MM.1S (cell line): Measurements from ENCODE around the gene STIM1.

Experiments used
- DNase-seq: peaks from one replicate; pipeline ENCODE4 v3.0.0-alpha.2; 2015
- H2AFZ ChIP-seq: fragments of 300-600 bp; sonication (generic); 2 replicates; pipeline ENCODE4 v1.6.0; 2016; ENCODE audit warnings: antibody characterized with exemption, low read length
- H3F3A ChIP-seq: fragments of 300-600 bp; sonication (generic); 2 replicates; pipeline ENCODE4 v1.6.1; 2016; ENCODE audit warnings: mild to moderate bottlenecking, antibody characterized with exemption, low read length, moderate library complexity, mixed read lengths; ENCODE audit not compliant: insufficient read depth
- H3K27ac ChIP-seq: fragments of 300-600 bp; sonication (generic); 2 replicates; pipeline ENCODE4 v1.5.1; 2016; ENCODE audit warnings: mild to moderate bottlenecking, low read length
- H3K27me3 ChIP-seq: fragments of 300-600 bp; sonication (generic); replicated peaks from 2 replicates; pipeline ENCODE4 v1.6.0; 2016; ENCODE audit warnings: low read length; ENCODE audit not compliant: insufficient read depth
- H3K36me3 ChIP-seq: fragments of 300-600 bp; sonication (generic); replicated peaks from 2 replicates; pipeline ENCODE4 v1.6.1; 2016; ENCODE audit warnings: mild to moderate bottlenecking, low read length, mixed read lengths; ENCODE audit not compliant: insufficient read depth
- H3K4me1 ChIP-seq: fragments of 300-600 bp; sonication (generic); 2 replicates; pipeline ENCODE4 v1.6.1; 2016; ENCODE audit warnings: low read length, mixed read lengths
- H3K4me2 ChIP-seq: fragments of 300-600 bp; sonication (generic); 2 replicates; pipeline ENCODE4 v1.6.0; 2016; ENCODE audit warnings: low read depth, low read length
- H3K4me3 ChIP-seq: fragments of 300-600 bp; sonication (generic); 2 replicates; pipeline ENCODE4 v1.5.1; 2016; ENCODE audit warnings: low read length, mixed read lengths
- H3K79me2 ChIP-seq: fragments of 300-600 bp; sonication (generic); 2 replicates; pipeline ENCODE4 v1.6.1; 2016; ENCODE audit warnings: mixed run types, low read length, mixed read lengths
- H3K9ac ChIP-seq: fragments of 300-600 bp; sonication (generic); 2 replicates; pipeline ENCODE4 v1.6.1; 2016; ENCODE audit warnings: low read length, mixed read lengths
- H3K9me2 ChIP-seq: fragments of 300-600 bp; sonication (generic); replicated peaks from 2 replicates; pipeline ENCODE4 v1.6.1; 2016; ENCODE audit warnings: mild to moderate bottlenecking, low read length, mixed read lengths; ENCODE audit not compliant: insufficient read depth
- H3K9me3 ChIP-seq: fragments of 300-600 bp; sonication (generic); replicated peaks from 2 replicates; pipeline ENCODE4 v1.6.1; 2016; ENCODE audit warnings: mild to moderate bottlenecking, low read length, mixed read lengths; ENCODE audit not compliant: insufficient read depth
- H4K20me1 ChIP-seq: fragments of 300-600 bp; sonication (generic); 2 replicates; pipeline ENCODE4 v1.6.1; 2016; ENCODE audit warnings: mild to moderate bottlenecking, low read length, moderate library complexity, mixed read lengths; ENCODE audit not compliant: insufficient read depth
- EZH2 ChIP-seq: fragments of 300-600 bp; sonication (generic); optimal IDR thresholded peaks from 2 replicates; pipeline ENCODE3; 2017; ENCODE audit warnings: low read depth, mild to moderate bottlenecking, antibody characterized with exemption, low read length, mixed read lengths
- EZH2phosphoT487 ChIP-seq: fragments of 300-600 bp; sonication (generic); IDR thresholded peaks from 2 replicates; pipeline ENCODE4 v1.6.1; 2018; ENCODE audit warnings: antibody characterized with exemption, low read length
- TF ChIP-seq, protein P1 (sequence below): fragments of 300-600 bp; sonication (generic); IDR thresholded peaks from 2 replicates; pipeline ENCODE4 v1.5.1; 2016; ENCODE audit warnings: antibody characterized with exemption, low read length, mixed read lengths

STIM1 gene

DNA sequence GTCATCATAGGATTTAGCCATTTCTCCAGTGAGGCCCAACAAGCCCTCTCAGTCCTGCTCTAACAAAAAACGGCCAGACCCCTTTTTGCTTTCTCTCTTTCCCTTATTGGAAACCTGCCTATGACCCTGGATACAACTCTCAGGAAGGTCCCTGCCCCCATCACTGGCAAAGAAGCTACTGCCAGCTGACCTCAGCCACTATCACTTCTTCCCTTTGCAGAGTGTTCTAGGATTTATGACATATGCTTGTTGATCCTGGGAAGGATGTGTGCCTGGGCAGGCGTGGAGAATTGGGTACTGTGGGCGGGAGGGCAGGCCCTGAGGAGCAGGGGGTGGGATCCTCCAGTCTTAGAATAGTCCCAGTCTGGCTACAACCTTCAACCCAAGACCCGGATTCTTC, 39.6 kb upstream of the STIM1 start:
- no peak for DNase-seq
- TF ChIP-seq EZH2 (no peak), EZH2phosphoT487 (no peak)
- TF ChIP-seq, protein P1, sequence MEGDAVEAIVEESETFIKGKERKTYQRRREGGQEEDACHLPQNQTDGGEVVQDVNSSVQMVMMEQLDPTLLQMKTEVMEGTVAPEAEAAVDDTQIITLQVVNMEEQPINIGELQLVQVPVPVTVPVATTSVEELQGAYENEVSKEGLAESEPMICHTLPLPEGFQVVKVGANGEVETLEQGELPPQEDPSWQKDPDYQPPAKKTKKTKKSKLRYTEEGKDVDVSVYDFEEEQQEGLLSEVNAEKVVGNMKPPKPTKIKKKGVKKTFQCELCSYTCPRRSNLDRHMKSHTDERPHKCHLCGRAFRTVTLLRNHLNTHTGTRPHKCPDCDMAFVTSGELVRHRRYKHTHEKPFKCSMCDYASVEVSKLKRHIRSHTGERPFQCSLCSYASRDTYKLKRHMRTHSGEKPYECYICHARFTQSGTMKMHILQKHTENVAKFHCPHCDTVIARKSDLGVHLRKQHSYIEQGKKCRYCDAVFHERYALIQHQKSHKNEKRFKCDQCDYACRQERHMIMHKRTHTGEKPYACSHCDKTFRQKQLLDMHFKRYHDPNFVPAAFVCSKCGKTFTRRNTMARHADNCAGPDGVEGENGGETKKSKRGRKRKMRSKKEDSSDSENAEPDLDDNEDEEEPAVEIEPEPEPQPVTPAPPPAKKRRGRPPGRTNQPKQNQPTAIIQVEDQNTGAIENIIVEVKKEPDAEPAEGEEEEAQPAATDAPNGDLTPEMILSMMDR: no peak
- H3K27me3 ChIP-seq: no peaks in the 10 kb centered on the region

DNA sequence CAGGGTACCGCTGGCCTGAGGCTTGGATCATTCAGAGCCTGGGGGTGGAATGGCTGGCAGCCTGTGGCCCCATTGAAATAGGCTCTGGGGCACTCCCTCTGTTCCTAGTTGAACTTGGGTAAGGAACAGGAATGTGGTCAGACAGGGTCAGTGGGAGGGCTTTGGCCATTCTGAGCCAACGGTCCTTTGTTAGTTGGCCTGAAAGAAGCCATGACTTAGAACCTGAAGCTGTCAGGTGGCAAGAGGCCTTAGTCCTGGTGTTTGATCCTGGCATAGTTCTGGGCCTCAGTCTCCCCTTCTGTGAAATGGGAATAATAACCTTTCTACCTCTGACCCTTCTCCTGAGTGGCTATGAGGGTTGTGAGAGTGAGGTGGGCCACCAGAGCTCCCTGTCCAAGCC, 38.8 kb upstream of the STIM1 start:
- Histone ChIP-seq H3K36me3 (no peaks in the 10 kb centered on the region), H3K4me1 (no peaks in the 10 kb centered on the region), H3K27me3 (no peaks in the 10 kb centered on the region), H3K9ac (no peak overlapping the region), H3F3A (no peaks in the 10 kb centered on the region), H4K20me1 (no peaks in the 10 kb centered on the region), H3K79me2 (no peaks in the 10 kb centered on the region), H3K27ac (no peak overlapping the region), H2AFZ (no peak overlapping the region), H3K4me3 (no peak overlapping the region), H3K4me2 (no peak overlapping the region), H3K9me3 (no peaks in the 10 kb centered on the region), H3K9me2 (no peaks in the 10 kb centered on the region)
- no peak for DNase-seq
- TF ChIP-seq, protein P1: no peak
- no peak for TF ChIP-seq EZH2

More for the DNA sequence above, 39.6 kb upstream of the STIM1 start:
- Histone ChIP-seq H3K9me2 (no peaks in the 10 kb centered on the region), H2AFZ (no peak overlapping the region), H3K9me3 (no peaks in the 10 kb centered on the region), H4K20me1 (no peaks in the 10 kb centered on the region), H3K79me2 (no peaks in the 10 kb centered on the region), H3K4me1 (no peaks in the 10 kb centered on the region), H3K27ac (no peak overlapping the region), H3K9ac (no peak overlapping the region), H3K4me3 (no peak overlapping the region), H3K4me2 (no peak overlapping the region), H3K36me3 (no peaks in the 10 kb centered on the region), H3F3A (no peaks in the 10 kb centered on the region)

DNA sequence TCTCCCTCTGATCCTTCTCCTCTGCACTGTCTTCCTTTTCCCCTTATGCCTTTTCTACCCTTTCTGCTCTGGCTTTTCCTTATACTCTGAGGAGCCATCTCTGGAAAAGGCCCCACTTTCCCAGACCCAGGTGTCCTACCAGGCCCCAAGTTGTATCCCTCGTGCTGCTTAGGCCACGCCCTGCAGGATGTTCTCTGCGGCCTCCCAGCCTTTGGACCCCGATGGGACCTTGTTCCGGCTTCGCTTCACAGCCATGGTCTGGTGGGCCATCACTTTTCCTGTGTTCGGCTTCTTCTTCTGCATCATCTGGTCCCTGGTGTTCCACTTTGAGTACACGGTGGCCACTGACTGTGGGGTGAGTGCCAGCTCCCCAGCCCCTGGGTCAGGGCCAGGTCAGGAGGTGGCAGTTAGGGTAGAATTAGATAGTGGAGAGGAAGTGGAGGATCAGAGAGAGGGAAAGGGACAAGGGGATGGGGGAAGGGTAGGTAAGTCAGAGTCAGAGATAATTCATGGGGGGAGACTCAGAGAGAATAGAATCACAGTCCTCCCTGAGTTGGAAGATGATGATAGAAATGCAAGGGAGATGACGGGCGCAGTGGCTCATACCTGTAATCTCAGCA, 38.2 kb upstream of the STIM1 start:
- Histone ChIP-seq H3K27ac (no peak overlapping the region), H3K36me3 (no peaks in the 10 kb centered on the region), H2AFZ (no peak overlapping the region), H3K9me2 (no peaks in the 10 kb centered on the region), H3K9me3 (no peaks in the 10 kb centered on the region), H3K27me3 (no peaks in the 10 kb centered on the region), H3K4me2 (no peak overlapping the region), H3K4me3 (no peak overlapping the region), H4K20me1 (no peaks in the 10 kb centered on the region), H3K4me1 (no peaks in the 10 kb centered on the region), H3K9ac (no peak overlapping the region), H3F3A (no peaks in the 10 kb centered on the region), H3K79me2 (no peaks in the 10 kb centered on the region)
- no peak for TF ChIP-seq EZH2phosphoT487
- TF ChIP-seq EZH2: no peak
- TF ChIP-seq, protein P1: no peak
- no peak for DNase-seq
